22Rv1 (cell line): Measurements from ENCODE around the gene PODXL2.

Source experiments
- CTCF ChIP-seq: fragments of 450-650 bp; IDR thresholded peaks from 2 replicates; pipeline ENCODE4 v1.5.1; 2017; ENCODE audit warnings: mild to moderate bottlenecking
- ZFX ChIP-seq: fragments of 450-650 bp; IDR thresholded peaks from 2 replicates; pipeline ENCODE4 v1.6.1; 2017; ENCODE audit warnings: antibody characterized with exemption, borderline replicate concordance

- TF ChIP-seq CTCF: no peak
- TF ChIP-seq ZFX: no peak
Measured at GRCh38 chr3:127645371-127646015, 16.5 kb downstream of the PODXL2 start.
